ENCODE results near the gene ACKR2.

The ACKR2 gene

GRCh38 chr3:42814914-42815507 lies 5.8 kb downstream of the ACKR2 start (continued):
- TF ChIP-seq ZNF785 (tag by site-specific recombination; IDR thresholded peaks at IDR 0.05) (no peak), SP7 (tag by site-specific recombination; IDR thresholded peaks at IDR 0.05) (peak; percentile 86), KLF9 (tag by site-specific recombination; IDR thresholded peaks at IDR 0.05; ENCODE audit: low read depth) (no peak), SETDB1 (IDR thresholded peaks at IDR 0.05; ENCODE audit: insufficient read length, low read length) (no peak), ZNF670 (tag by site-specific recombination; IDR thresholded peaks at IDR 0.05; ENCODE audit: low read depth) (no peak), ZFP41 (tag by site-specific recombination; IDR thresholded peaks at IDR 0.05; ENCODE audit: borderline replicate concordance) (no peak), ZNF580 (tag by site-specific recombination; IDR thresholded peaks at IDR 0.05) (0 out of 2 replicates have a peak, but pooled peaks have one; percentile 58), ZNF623 (tag by site-specific recombination; IDR thresholded peaks at IDR 0.05) (no peak), ZNF677 (tag by site-specific recombination; IDR thresholded peaks at IDR 0.05) (no peak), ZNF280D (tag by site-specific recombination; IDR thresholded peaks at IDR 0.05) (no peak), ZNF747 (tag by site-specific recombination; IDR thresholded peaks at IDR 0.05) (no peak), ZNF211 (tag by site-specific recombination; IDR thresholded peaks at IDR 0.05; ENCODE audit: low read depth) (no peak), ZBTB11 (tag by site-specific recombination; conservative IDR thresholded peaks at IDR 0.05; ENCODE audit: low read depth) (no peak), ZNF704 (tag by site-specific recombination; IDR thresholded peaks at IDR 0.05) (no peak), ZNF692 (tag by site-specific recombination; IDR thresholded peaks at IDR 0.05) (no peak), INSM2 (tag by site-specific recombination; IDR thresholded peaks at IDR 0.05) (peak; percentile 62; the same call in 1 of the 2 replicates), ZIC2 (tag by site-specific recombination; IDR thresholded peaks at IDR 0.05) (no peak), ZNF530 (tag by site-specific recombination; IDR thresholded peaks at IDR 0.05; ENCODE audit: low read depth) (no peak), ZNF202 (tag by site-specific recombination; IDR thresholded peaks at IDR 0.05; ENCODE audit: borderline replicate concordance) (no peak), ZNF768 (tag by site-specific recombination; IDR thresholded peaks at IDR 0.05) (no peak), OVOL3 (tag by site-specific recombination; IDR thresholded peaks at IDR 0.05) (no peak; the same call in 1 of the 2 replicates), MZF1 (tag by site-specific recombination; IDR thresholded peaks at IDR 0.05; ENCODE audit: borderline replicate concordance) (no peak), ZNF341 (tag by site-specific recombination; IDR thresholded peaks at IDR 0.05; ENCODE audit: low read depth) (no peak), REST (tag by site-specific recombination; IDR thresholded peaks at IDR 0.05) (no peak), GLIS1 (tag by site-specific recombination; IDR thresholded peaks at IDR 0.05) (peak; percentile 74)

Data from HEK293 (cell line).